Tibial artery (tissue), 4 donors: ENCODE measurements around the gene CEP170.

Experiments used
- DNase-seq, 2 donors: peaks; one replicate each; pipeline ENCODE4 v3.0.0-alpha.2; 2019
- H3K27ac ChIP-seq, 2 donors: fragments of 200-600 bp; sonication (generic) in 1 of 2; 1 replicate in 1 of 2; 2 replicates in 1 of 2; pipeline ENCODE4 v1.5.1; 2018 to 2019; ENCODE audit warnings: mild to moderate bottlenecking in 1 of 2
- H3K27me3 ChIP-seq, 2 donors: fragments of 200-600 bp; sonication (generic) in 1 of 2; one replicate each; pipeline versions ENCODE4 v1.5.1 to v1.6.0; 2016 to 2019
- H3K36me3 ChIP-seq, 3 donors: fragments of 200-600 bp; sonication (generic) in 2 of 3; one replicate each; pipeline ENCODE4 v1.5.1; 2016 to 2019; ENCODE audit warnings: mild to moderate bottlenecking in 2 of 3
- H3K4me1 ChIP-seq, 4 donors: fragments of 200-600 bp; sonication (generic) in 2 of 4; 1 replicate in 3 of 4; 2 replicates in 1 of 4; pipeline ENCODE4 v1.5.1; 2016 to 2019
- H3K4me3 ChIP-seq, 2 donors: fragments of 200-600 bp; sonication (generic) in 1 of 2; 1 replicate in 1 of 2; 2 replicates in 1 of 2; pipeline ENCODE4 v1.5.1; 2018 to 2019; ENCODE audit warnings: mild to moderate bottlenecking in 2 of 2
- H3K9me3 ChIP-seq, 3 donors: fragments of 200-600 bp; sonication (generic) in 1 of 3; one replicate each; pipeline ENCODE4 v1.5.1; 2016 to 2019
- CTCF ChIP-seq, 2 experiments: fragments of 200-600 bp in 1 of 2; fragments of 450-650 bp in 1 of 2; IDR thresholded peaks; one replicate each; pipeline ENCODE4 v1.5.1; 2017 to 2019; ENCODE audit warnings: antibody characterized with exemption in 2 of 2, mild to moderate bottlenecking in 1 of 2, moderate library complexity in 1 of 2
- intact Hi-C: fragments of 100-400 bp; cut with DNase I; formaldehyde crosslinking; loops from one replicate; pipeline ENCODE4 v1.15.0; 2023; ENCODE audit warnings: low total_unique reads

The CEP170 gene

GRCh38 chr1:243255791-243256512, 871 bp upstream of the CEP170 start, which contains the start of gene SDCCAG8:
Gene SDCCAG8 (plus strand): TSS chr1:243256041. CDS start chr1:243256174, 133 bp downstream.
- no peak for TF ChIP-seq CTCF (IDR thresholded peaks at IDR 0.05)
- H3K4me3 ChIP-seq, result peak within 1 kb of the TSS; percentile 89 to 97
- H3K4me1 ChIP-seq, result peaks cover 0 to 48% (median 17%) of the 10 kb centered on the region in 4 donors
- H3K36me3 ChIP-seq, result no peaks in the 10 kb centered on the region
- peak; percentile 99 for DNase-seq
- H3K27ac ChIP-seq, result peak within 1 kb of the TSS; percentile 97 to 98
- H3K27me3 ChIP-seq, result no peaks in the 10 kb centered on the region
- H3K9me3 ChIP-seq, result no peaks in the 10 kb centered on the region
- intact Hi-C loops, result loop anchor here (5.0 kb wide), 1 partner anchor 791 kb away; no protein-coding TSS in a partner anchor

GRCh38 chr1:243254233-243254926, 701 bp downstream of the CEP170 start:
- intact Hi-C loops, result no loop called here
- H3K27ac ChIP-seq, result peak overlapping the region; percentile 97 to 98
- H3K36me3 ChIP-seq, result no peaks in the 10 kb centered on the region
- TF ChIP-seq CTCF (IDR thresholded peaks at IDR 0.05), result no peak
- H3K9me3 ChIP-seq, result no peaks in the 10 kb centered on the region
- H3K4me1 ChIP-seq, result peaks cover 0 to 51% (median 19%) of the 10 kb centered on the region in 4 donors
- peak; percentile 70 to 85 for DNase-seq
- H3K27me3 ChIP-seq, result no peaks in the 10 kb centered on the region
- peak overlapping the region; percentile 89 to 97 for H3K4me3 ChIP-seq

GRCh38 chr1:243253926-243254232, 1.2 kb downstream of the CEP170 start:
- Histone ChIP-seq H3K4me3 (peak overlapping the region; percentile 89 to 97), H3K27ac (peak overlapping the region; percentile 97 to 98), H3K27me3 (no peaks in the 10 kb centered on the region), H3K4me1 (peaks cover 0 to 51% (median 19%) of the 10 kb centered on the region in 4 donors), H3K9me3 (no peaks in the 10 kb centered on the region), H3K36me3 (no peaks in the 10 kb centered on the region)
- TF ChIP-seq CTCF (IDR thresholded peaks at IDR 0.05), result no peak
- intact Hi-C loops, result no loop called here
- no peak for DNase-seq

GRCh38 chr1:243253211-243253925, 1.7 kb downstream of the CEP170 start:
- no peaks in the 10 kb centered on the region for H3K27me3 ChIP-seq
- H3K36me3 ChIP-seq, result no peaks in the 10 kb centered on the region
- no peaks in the 10 kb centered on the region for H3K9me3 ChIP-seq
- H3K4me3 ChIP-seq, result peak overlapping the region; percentile 89 to 97
- peak overlapping the region; percentile 97 to 98 for H3K27ac ChIP-seq
- TF ChIP-seq CTCF (IDR thresholded peaks at IDR 0.05), result no peak
- no peak for DNase-seq
- H3K4me1 ChIP-seq, result peaks cover 0 to 55% (median 18%) of the 10 kb centered on the region in 4 donors
- intact Hi-C loops, result no loop called here

GRCh38 chr1:243251539-243251938, 3.5 kb downstream of the CEP170 start:
- peaks cover 0 to 59% (median 12%) of the 10 kb centered on the region in 4 donors for H3K4me1 ChIP-seq
- H3K9me3 ChIP-seq, result no peaks in the 10 kb centered on the region
- no peak for DNase-seq
- intact Hi-C loops, result no loop called here
- no peak overlapping the region for H3K27ac ChIP-seq
- no peaks in the 10 kb centered on the region for H3K27me3 ChIP-seq
- TF ChIP-seq CTCF (IDR thresholded peaks at IDR 0.05), result no peak
- no peaks in the 10 kb centered on the region for H3K36me3 ChIP-seq
- H3K4me3 ChIP-seq, result no peak overlapping the region
